Small intestine (tissue), 7 donors: ENCODE results near the gene LMNTD2. TPM values are rescaled to one million over a fixed set of nuclear protein-coding genes. Genes with fewer than 3 reads are reported as not detected.

Experiments used
- DNase-seq, 2 donors: peaks; one replicate each; pipeline versions ENCODE4 v3.0.0 to v3.0.0-alpha.2; 2013
- FAIRE-seq: peaks from 2 replicates; lab custom pipeline; 2012; peaks lifted over from hg19 to GRCh38; lab: Jason Lieb, UNC
- H3K27ac ChIP-seq, 3 donors: one replicate each; pipeline ENCODE4 v1.5.1; 2013; ENCODE audit warnings: low read length in 2 of 3, mild to moderate bottlenecking in 2 of 3, control low read depth in 1 of 3, inconsistent platforms in 1 of 3, low read depth in 1 of 3, moderate library complexity in 1 of 3
- H3K27me3 ChIP-seq, 3 donors: one replicate each; pipeline ENCODE4 v1.6.1; 2013; ENCODE audit warnings: low read length in 3 of 3, inconsistent platforms in 1 of 3; ENCODE audit not compliant: control insufficient read depth in 3 of 3, insufficient read depth in 3 of 3
- H3K36me3 ChIP-seq, 3 donors: one replicate each; pipeline ENCODE4 v1.6.1; 2013; ENCODE audit warnings: low read length in 3 of 3, inconsistent platforms in 1 of 3, low read depth in 1 of 3, mild to moderate bottlenecking in 1 of 3, moderate library complexity in 1 of 3; ENCODE audit not compliant: control insufficient read depth in 3 of 3, insufficient read depth in 2 of 3
- H3K4me1 ChIP-seq, 3 donors: one replicate each; pipeline ENCODE4 v1.6.1; 2013; ENCODE audit warnings: low read length in 2 of 3, inconsistent platforms in 1 of 3, low read depth in 1 of 3, mild to moderate bottlenecking in 1 of 3, moderate library complexity in 1 of 3; ENCODE audit not compliant: control insufficient read depth in 3 of 3, insufficient read depth in 2 of 3
- H3K4me3 ChIP-seq, 3 donors: one replicate each; pipeline ENCODE4 v1.5.1; 2013; ENCODE audit warnings: low read length in 3 of 3, control low read depth in 1 of 3, inconsistent platforms in 1 of 3, low read depth in 1 of 3, mild to moderate bottlenecking in 1 of 3, moderate library complexity in 1 of 3
- H3K9me3 ChIP-seq, 2 donors: one replicate each; pipeline ENCODE4 v1.6.1; 2013; ENCODE audit warnings: low read depth in 1 of 2, low read length in 1 of 2; ENCODE audit not compliant: control insufficient read depth in 2 of 2, insufficient read depth in 1 of 2
- WGBS, 3 donors: extraction: QIAGEN DNeasy Blood & Tissue Kit; methylation state at CpG; one replicate each; pipeline ENCODE4 v1.1.7; 2013; 5-methylcytosine and 5-hydroxymethylcytosine counted together
- polyA plus RNA-seq, 4 donors: library from polyadenylated mRNA; stranded (reverse) in 3 of 4; unstranded in 1 of 4; fragments of 200-250 nt in 3 of 4; fragments of 120-200 nt in 1 of 4; gene quantifications; one replicate each; pipeline versions ENCODE4 v1.2.1 to v1.2.3, GENCODE V29; 2013
- donor health status: healthy with polysubstance abuse.
- donor health status: control.
- donor health status: control.
- donor health status: Bipolar disorder and iron deficiency.
- donor health status: healthy.

The LMNTD2 gene
- polyA plus RNA-seq, 4 donors: 4.7 to 26.4 (median 11.9) TPM

DNA sequence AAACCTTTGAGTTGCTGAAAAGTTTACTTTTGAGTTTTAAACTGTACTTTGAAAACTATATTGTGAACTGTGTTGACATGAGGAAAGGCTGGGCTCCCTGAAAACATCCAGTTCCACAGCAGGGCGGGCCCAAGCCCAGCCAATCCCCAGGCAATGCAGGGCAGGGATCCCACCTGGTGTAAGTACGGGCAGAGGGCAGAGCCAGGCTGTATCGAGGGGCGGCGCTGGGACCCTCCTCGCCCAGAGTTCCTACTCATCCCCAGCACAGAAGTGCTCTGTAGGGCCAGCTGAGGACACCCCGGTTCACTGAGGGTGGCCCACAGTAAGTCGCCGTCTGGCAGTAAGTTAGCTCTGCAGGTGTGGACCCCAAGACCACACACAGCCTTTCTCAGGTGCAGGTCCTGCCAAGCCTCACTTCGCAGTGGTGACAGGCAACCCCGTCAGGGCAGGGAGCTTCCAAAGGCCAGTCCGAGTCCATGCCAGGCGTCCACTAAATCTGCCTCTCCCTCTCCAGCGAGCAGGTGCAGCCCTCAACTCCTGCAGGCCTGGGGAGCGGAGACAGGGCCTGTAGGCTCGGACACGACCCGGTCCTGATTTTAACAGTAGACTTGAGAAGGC lies 6.6 kb upstream of the LMNTD2 start:
- peaks cover 3 to 28% (median 7%) of the 10 kb centered on the region in 3 donors for H3K4me1 ChIP-seq
- no peaks in the 10 kb centered on the region for H3K9me3 ChIP-seq
- peaks cover 0 to 39% (median 7%) of the 10 kb centered on the region in 3 donors for H3K36me3 ChIP-seq
- peak overlapping the region in 2 of 3 donors; percentile 17 to 32 for H3K27ac ChIP-seq
- no peak for DNase-seq
- no peak for FAIRE-seq
- H3K4me3 ChIP-seq: peak overlapping the region in 2 of 3 donors; percentile 46 to 51
- WGBS, 3 donors: 72 to 91% (median 90%) methylated on average over 17 to 18 of the region's 18 CpGs
- H3K27me3 ChIP-seq: peaks cover 0 to 8% (median 2%) of the 10 kb centered on the region in 3 donors

DNA sequence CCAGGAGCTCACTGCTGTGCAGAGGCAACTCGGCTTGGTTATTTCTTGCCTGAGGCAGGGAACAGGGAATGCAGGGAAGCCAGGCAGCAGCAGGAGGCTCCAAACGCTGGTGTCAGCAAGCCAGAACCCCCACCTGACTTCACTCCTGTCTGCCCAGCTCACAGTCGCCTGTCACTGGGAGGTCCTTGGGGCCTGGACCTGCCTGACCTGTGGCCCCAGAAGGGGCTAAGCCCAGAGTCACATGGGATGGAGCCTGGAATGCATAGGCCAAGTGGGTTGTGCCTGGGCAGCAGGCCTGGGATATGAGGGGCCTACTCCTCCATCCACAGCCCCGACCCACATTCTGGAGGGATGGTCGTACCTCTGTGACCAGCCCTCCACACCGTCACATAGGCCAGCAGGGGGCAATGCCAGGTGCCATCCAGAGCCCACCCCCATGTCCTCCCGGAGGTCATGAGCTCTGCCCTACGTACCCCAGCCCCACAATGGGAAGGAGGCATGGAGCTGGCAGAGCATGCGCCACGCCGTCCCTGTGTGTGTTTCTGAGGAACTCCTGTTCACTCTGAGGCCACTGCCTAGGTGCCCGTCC lies 5.5 kb upstream of the LMNTD2 start:
- H3K27me3 ChIP-seq: peaks cover 0 to 8% (median 0%) of the 10 kb centered on the region in 3 donors
- FAIRE-seq (no peak), DNase-seq (no peak)
- H3K4me3 ChIP-seq: no peak overlapping the region
- H3K9me3 ChIP-seq: no peaks in the 10 kb centered on the region
- peaks cover 3 to 35% (median 7%) of the 10 kb centered on the region in 3 donors for H3K4me1 ChIP-seq
- peaks cover 0 to 45% (median 7%) of the 10 kb centered on the region in 3 donors for H3K36me3 ChIP-seq
- WGBS, 3 donors: 71 to 80% (median 80%) methylated on average over 12 of the region's 12 CpGs
- H3K27ac ChIP-seq: peak overlapping the region in 1 of 3 donors; percentile 26

DNA sequence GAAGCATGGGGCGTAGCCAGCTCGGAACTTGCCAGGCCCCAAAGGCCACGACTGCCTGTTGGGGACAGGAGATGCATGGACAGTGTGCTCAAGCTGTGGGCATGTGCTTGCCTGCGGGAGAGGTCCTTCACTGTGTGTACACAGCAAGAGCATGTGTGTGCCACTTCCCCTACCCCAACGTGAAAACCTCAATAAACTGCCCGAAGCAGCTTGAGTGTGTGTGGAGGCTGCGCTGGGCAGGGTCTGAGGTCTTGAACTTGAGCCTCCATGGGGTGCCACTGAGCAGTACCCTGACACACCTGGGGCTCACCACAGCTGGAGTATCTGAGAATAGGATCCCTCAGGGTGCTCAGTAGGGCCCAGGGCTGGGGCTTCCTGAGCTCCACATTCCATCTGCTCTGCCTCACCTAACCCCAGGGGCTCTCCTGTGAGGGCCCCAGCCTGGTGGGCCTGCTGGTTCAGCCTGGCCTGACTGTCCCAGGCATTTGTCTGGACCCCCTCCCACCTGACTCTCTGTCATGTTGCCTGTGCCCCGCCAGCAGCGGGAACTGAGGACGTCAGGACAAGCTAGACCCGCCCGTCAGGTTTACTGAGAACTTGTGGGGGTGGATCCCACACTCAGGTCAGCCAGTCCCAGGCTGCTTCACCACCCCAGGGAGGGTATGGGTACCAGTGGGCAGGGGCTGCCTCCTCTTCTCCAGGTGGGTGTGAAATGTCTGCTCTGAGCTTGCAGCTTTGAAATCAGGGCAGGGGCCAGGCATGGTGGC lies 3.5 kb upstream of the LMNTD2 start:
- no peaks in the 10 kb centered on the region for H3K9me3 ChIP-seq
- FAIRE-seq (no peak), DNase-seq (no peak)
- H3K4me1 ChIP-seq: peaks cover 0 to 43% (median 1%) of the 10 kb centered on the region in 3 donors
- 79 to 85% (median 80%) methylated on average over 12 of the region's 12 CpGs for WGBS, 3 donors
- peaks cover 0 to 45% (median 7%) of the 10 kb centered on the region in 3 donors for H3K36me3 ChIP-seq
- peaks cover 0 to 6% (median 0%) of the 10 kb centered on the region in 3 donors for H3K27me3 ChIP-seq
- no peak overlapping the region for H3K27ac ChIP-seq
- no peak overlapping the region for H3K4me3 ChIP-seq

DNA sequence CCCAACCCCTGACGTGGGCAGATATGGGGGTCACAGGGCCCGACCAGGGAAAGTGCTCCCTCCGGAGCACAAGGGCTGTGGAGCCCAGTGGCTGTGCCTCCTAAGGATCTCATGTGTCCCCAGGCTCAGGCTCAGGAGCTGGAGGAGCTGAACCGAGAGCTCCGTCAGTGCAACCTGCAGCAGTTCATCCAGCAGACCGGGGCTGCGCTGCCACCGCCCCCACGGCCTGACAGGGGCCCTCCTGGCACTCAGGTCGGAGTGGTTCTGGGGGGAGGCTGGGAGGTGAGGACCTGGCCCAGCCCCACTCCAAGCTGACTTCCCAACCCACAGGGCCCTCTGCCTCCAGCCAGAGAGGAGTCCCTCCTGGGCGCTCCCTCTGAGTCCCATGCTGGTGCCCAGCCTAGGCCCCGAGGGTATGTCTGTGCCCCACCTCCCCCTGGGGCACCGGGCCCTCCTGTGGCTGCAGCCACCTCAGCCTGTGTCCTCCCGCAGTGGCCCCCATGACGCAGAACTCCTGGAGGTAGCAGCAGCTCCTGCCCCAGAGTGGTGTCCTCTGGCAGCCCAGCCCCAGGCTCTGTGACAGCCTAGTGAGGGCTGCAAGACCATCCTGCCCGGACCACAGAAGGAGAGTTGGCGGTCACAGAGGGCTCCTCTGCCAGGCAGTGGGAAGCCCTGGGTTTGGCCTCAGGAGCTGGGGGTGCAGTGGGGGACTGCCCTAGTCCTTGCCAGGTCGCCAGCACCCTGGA lies 2.7 kb upstream of the LMNTD2 start:
- no peak overlapping the region for H3K27ac ChIP-seq
- peaks cover 0 to 44% (median 0%) of the 10 kb centered on the region in 3 donors for H3K4me1 ChIP-seq
- 90 to 92% (median 91%) methylated on average over 16 to 18 of the region's 18 CpGs for WGBS, 3 donors
- H3K36me3 ChIP-seq: peaks cover 0 to 45% (median 7%) of the 10 kb centered on the region in 3 donors
- FAIRE-seq (no peak), DNase-seq (no peak)
- H3K27me3 ChIP-seq: peaks cover 0 to 10% (median 0%) of the 10 kb centered on the region in 3 donors
- no peak overlapping the region for H3K4me3 ChIP-seq
- H3K9me3 ChIP-seq: no peaks in the 10 kb centered on the region

DNA sequence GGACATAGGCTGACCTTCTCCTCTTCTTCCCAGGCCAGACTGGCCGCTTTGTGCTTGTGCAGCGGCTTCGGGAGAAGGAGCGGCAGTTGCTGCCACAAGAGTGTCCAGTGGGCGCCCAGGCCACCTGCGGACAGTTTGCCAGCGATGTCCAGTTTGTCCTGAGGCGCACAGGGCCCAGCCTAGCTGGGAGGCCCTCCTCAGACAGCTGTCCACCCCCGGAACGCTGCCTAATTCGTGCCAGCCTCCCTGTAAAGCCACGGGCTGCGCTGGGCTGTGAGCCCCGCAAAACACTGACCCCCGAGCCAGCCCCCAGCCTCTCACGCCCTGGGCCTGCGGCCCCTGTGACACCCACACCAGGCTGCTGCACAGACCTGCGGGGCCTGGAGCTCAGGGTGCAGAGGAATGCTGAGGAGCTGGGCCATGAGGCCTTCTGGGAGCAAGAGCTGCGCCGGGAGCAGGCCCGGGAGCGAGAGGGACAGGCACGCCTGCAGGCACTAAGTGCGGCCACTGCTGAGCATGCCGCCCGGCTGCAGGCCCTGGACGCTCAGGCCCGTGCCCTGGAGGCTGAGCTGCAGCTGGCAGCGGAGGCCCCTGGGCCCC lies 1.6 kb upstream of the LMNTD2 start:
- Histone ChIP-seq H3K4me3 (peak overlapping the region in 2 of 3 donors; percentile 70 to 92), H3K36me3 (peaks cover 0 to 41% (median 7%) of the 10 kb centered on the region in 3 donors), H3K9me3 (no peaks in the 10 kb centered on the region), H3K4me1 (peaks cover 0 to 36% (median 0%) of the 10 kb centered on the region in 3 donors), H3K27me3 (peaks cover 0 to 18% (median 0%) of the 10 kb centered on the region in 3 donors), H3K27ac (peak overlapping the region; percentile 93 to 100 (median 96))
- WGBS, 3 donors: 91 to 94% (median 93%) methylated on average over 21 to 29 of the region's 29 CpGs
- FAIRE-seq: no peak
- DNase-seq: no peak

DNA sequence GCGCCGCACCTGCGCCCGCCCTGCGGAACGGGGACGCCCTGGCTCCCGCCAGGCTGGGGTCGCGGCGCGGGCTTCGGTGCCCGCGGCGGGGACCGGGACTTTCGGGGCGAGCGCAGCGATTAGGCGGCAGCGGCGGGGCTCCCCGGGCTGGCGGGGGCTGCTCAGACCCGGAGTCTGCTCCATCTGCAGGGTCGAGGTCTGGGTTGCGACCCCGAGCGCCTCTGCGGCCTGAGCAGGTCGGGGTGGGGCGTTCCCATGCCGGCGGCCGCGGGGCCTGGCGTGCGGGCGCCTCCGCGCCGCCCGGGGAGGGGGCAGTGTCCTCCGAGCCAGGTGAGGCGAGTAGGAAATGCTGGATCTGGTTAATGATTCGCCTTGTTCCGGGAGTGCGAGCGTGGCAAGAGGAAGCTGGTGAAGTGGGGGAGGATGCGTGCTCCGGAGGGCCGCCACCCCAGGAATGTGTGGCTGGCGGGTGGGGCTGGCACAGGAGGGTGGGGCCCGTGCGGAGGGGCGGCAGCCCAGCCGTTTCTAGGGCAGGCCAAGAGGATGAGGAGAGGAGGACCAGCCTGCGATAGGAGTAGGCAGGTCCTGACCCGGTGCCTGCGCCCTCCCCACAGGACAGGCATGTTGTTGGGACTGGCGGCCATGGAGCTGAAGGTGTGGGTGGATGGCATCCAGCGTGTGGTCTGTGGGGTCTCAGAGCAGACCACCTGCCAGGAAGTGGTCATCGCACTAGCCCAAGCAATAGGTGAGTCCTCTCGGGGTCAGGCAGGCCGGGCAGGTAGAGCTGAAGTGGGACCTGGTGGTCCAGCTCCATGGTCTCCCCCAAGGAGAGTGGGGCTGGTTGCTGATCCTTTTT lies 838 bp upstream of the LMNTD2 start:
- Histone ChIP-seq H3K36me3 (peaks cover 0 to 37% (median 7%) of the 10 kb centered on the region in 3 donors), H3K27me3 (peaks cover 0 to 25% (median 0%) of the 10 kb centered on the region in 3 donors), H3K27ac (peak overlapping the region; percentile 93 to 100 (median 96)), H3K9me3 (no peaks in the 10 kb centered on the region), H3K4me1 (peaks cover 0 to 35% (median 0%) of the 10 kb centered on the region in 3 donors), H3K4me3 (peak overlapping the region; percentile 70 to 92 (median 84))
- FAIRE-seq (no peak), DNase-seq (peak; percentile 96 to 98)
- 4 to 8% (median 5%) methylated on average over 26 to 67 of the region's 67 CpGs for whole genome bisulfite sequencing, 3 donors

DNA sequence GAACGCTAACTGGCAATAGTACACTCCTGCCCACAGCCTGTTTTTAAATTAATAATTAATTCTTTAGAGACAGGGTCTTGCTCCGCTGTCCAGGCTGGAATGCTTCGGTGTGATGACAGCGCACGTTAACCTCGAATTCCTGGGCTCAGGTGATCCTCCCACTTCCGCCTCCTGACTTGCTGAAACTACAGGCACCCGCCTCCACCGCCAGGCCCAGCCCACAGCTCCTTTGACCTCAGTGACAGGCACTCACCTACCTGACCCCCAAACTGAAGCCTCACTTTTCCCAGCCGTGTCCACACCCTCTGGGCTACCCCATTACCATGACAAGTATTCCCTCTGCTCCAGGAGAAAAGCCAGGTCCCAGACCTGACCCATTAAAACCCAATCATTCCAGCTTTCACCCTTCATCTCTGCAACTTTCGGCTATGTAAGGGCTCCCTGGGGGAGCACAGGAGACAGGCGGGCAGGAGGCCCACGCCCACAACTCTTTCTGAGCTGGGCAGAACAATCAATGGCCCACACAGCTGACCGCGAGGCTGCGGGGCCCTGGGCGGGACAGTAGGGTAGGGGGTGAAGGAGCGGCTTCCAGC lies 730 bp downstream of the LMNTD2 start:
- 16 to 60% (median 35%) methylated on average over 18 of the region's 18 CpGs for WGBS, 3 donors
- Histone ChIP-seq H3K4me3 (peak overlapping the region in 2 of 3 donors; percentile 59 to 66), H3K4me1 (peaks cover 0 to 38% (median 0%) of the 10 kb centered on the region in 3 donors), H3K36me3 (peaks cover 0 to 30% (median 7%) of the 10 kb centered on the region in 3 donors), H3K27me3 (peaks cover 0 to 37% (median 0%) of the 10 kb centered on the region in 3 donors), H3K27ac (peak overlapping the region; percentile 95 to 98 (median 96)), H3K9me3 (no peaks in the 10 kb centered on the region)
- FAIRE-seq (no peak), DNase-seq (peak; percentile 45 to 89)
